Activated CD8-positive, alpha-beta T cell treated with anti-CD3 and anti-CD28 coated beads, Interleukin-2, amount 10 ng/mL, durations not matched to agents 7 days and 5 days (primary cell): ENCODE results near the gene FARP1. TPM values are rescaled to one million over a fixed set of nuclear protein-coding genes. Genes with fewer than 3 reads are reported as not detected.

Experiments
- ATAC-seq: fragments of 150-1000 bp; cut with Tn5 transposase; one replicate; pipeline ENCODE4 v1.10.0; 2021; ENCODE audit warnings: moderate library complexity
- CTCF ChIA-PET: fragments of 350-600 bp; sonication (Branson Sonifier 250); formaldehyde crosslinking; loops from one replicate; lab custom pipeline; 2021; ENCODE audit warnings: antibody characterized with exemption; lab: Charles Lee
- POLR2A ChIA-PET: fragments of 350-600 bp; sonication (Branson Sonifier 250); formaldehyde crosslinking; loops from one replicate; lab custom pipeline; 2021; ENCODE audit warnings: antibody characterized with exemption; lab: Charles Lee
- DNase-seq: peaks from one replicate; pipeline ENCODE4 v3.0.0-alpha.2; 2020
- H3K27ac Mint-ChIP-seq: one replicate; pipeline ENCODE4 v1.8.0; 2021; ENCODE audit warnings: mild to moderate bottlenecking, mixed read lengths
- H3K27me3 Mint-ChIP-seq: one replicate; pipeline ENCODE4 v1.8.0; 2021; ENCODE audit warnings: low read depth, mixed read lengths
- H3K36me3 Mint-ChIP-seq: one replicate; pipeline ENCODE4 v1.8.0; 2021; ENCODE audit warnings: low read depth, mixed read lengths
- H3K4me1 Mint-ChIP-seq: one replicate; pipeline ENCODE4 v1.8.0; 2021; ENCODE audit warnings: low read depth, mixed read lengths
- H3K4me3 Mint-ChIP-seq: one replicate; pipeline ENCODE4 v1.8.0; 2021; ENCODE audit warnings: mild to moderate bottlenecking, mixed read lengths
- H3K9me3 Mint-ChIP-seq: one replicate; pipeline ENCODE4 v1.8.0; 2022; ENCODE audit warnings: mixed read lengths; ENCODE audit not compliant: insufficient read depth
- total RNA-seq, 2 experiments: library from RNA; stranded (reverse); gene quantifications; one replicate each; pipeline ENCODE4 v1.2.3, GENCODE V29; 2021

FARP1 gene
- total RNA-seq, 2 experiments from 2014 or later: 1.1 to 1.2 TPM

DNA sequence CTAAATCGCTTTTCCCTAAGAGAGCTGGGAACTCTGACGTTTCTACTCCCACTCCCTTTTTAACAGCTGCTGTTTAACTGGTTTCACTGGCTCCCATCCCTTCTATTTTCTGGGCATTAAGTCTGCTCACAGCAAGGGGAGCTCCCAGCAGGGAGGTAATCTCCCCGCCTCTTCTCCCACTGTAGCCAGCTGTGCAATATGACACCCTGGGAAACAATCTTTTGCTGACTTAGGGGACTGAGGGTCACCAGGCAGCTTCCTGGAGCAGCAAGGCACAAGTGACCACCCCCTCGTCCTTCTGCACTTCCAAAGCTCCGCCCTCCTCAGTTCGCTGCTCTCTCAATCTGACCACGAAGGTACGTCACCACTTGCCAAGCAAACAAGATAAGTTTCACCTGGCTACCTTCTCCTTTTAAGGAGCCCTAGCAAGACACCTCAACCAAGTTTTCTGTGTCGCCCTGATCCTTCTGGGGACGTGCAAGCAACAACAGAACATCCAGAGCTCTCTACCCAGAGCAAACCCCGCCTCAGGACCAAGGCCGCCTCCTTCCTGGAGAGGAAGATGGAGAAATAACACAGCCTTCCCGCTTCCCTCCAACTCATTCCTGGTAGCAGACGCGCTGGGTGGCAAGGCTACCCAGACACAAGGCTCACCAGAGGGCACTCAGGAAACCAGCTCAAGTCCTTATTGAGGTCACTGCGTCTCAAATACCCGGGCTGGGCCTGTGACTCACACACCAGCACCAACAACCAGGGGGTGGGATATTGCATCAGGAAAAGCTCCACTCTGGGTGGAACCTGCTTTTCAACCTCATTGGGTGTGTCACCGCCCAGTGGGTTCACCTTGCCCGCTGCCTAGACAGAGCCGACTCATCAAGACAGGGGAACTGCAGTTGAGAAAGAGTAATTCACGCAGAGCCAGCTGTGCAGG lies 341.7 kb downstream of the FARP1 start:
- Mint-ChIP-seq H3K4me3 (no peak overlapping the region), H3K27ac (peak overlapping the region; percentile 23), H3K27me3 (no peaks in the 10 kb centered on the region), H3K36me3 (peaks cover 15% of the 10 kb centered on the region), H3K9me3 (no peaks in the 10 kb centered on the region), H3K4me1 (peaks cover 70% of the 10 kb centered on the region)
- ChIA-PET POLR2A (interaction anchor here (1.5 kb wide), 1 partner anchor 8 kb away, joined by 3 read pairs; no protein-coding TSS in a partner anchor), CTCF (interaction anchor here (1.1 to 2.2 kb wide), 3 partner anchors 20 to 169 kb away, joined by 3 to 13 read pairs (median 6); no protein-coding TSS in a partner anchor)
- DNase-seq (peak; percentile 49), ATAC-seq (peak; percentile 46)

GRCh38 chr13:98485561-98485960 lies 342.7 kb downstream of the FARP1 start:
- H3K27ac Mint-ChIP-seq: no peak overlapping the region
- H3K27me3 Mint-ChIP-seq: no peaks in the 10 kb centered on the region
- CTCF ChIA-PET: interaction anchor here (1.1 to 2.2 kb wide), 4 partner anchors 19 to 168 kb away, joined by 3 to 13 read pairs (median 6); no protein-coding TSS in a partner anchor
- H3K9me3 Mint-ChIP-seq: no peaks in the 10 kb centered on the region
- H3K36me3 Mint-ChIP-seq: peaks cover 13% of the 10 kb centered on the region
- H3K4me3 Mint-ChIP-seq: no peak overlapping the region
- peaks cover 72% of the 10 kb centered on the region for H3K4me1 Mint-ChIP-seq
- DNase-seq (no peak), ATAC-seq (no peak)
- POLR2A ChIA-PET: interaction anchor here (1.5 kb wide), 1 partner anchor 9 kb away, joined by 3 read pairs; no protein-coding TSS in a partner anchor

GRCh38 chr13:98486412-98486811 lies 343.5 kb downstream of the FARP1 start:
- Mint-ChIP-seq H3K27ac (no peak overlapping the region), H3K4me3 (no peak overlapping the region), H3K4me1 (peaks cover 67% of the 10 kb centered on the region)

DNA sequence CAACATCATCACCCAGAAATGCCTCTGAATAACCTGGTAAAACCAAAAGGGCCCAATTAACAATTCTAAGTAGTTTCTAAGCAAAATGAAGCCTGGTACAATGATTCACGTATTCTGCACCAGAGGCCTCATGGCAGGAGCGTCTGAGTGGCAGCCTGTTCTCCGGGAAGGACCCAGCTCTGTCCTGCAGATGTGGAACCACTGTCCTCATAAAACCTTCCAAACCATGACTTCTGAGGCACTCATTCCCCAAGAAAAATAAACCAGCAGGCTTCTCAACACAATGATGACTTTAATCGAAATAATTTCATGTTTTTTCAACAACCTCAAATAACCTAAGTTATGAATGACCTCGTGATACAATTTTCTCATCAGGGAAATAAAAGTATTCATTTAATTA lies 344.1 kb downstream of the FARP1 start:
- Mint-ChIP-seq H3K27me3 (no peaks in the 10 kb centered on the region), H3K36me3 (peaks cover 5% of the 10 kb centered on the region), H3K27ac (no peak overlapping the region), H3K9me3 (no peaks in the 10 kb centered on the region), H3K4me3 (no peak overlapping the region), H3K4me1 (peaks cover 63% of the 10 kb centered on the region)
- ATAC-seq (no peak), DNase-seq (no peak)
- CTCF ChIA-PET: interaction anchor here (0.8 to 2.2 kb wide), 4 partner anchors 24 to 166 kb away, joined by 3 to 13 read pairs (median 4); no protein-coding TSS in a partner anchor
- POLR2A ChIA-PET: no interaction called here

More at GRCh38 chr13:98486412-98486811, 343.5 kb downstream of the FARP1 start:
- Mint-ChIP-seq H3K27me3 (no peaks in the 10 kb centered on the region), H3K36me3 (peaks cover 8% of the 10 kb centered on the region), H3K9me3 (no peaks in the 10 kb centered on the region)
- ChIA-PET POLR2A (no interaction called here), CTCF (interaction anchor here (0.8 to 2.2 kb wide), 4 partner anchors 24 to 167 kb away, joined by 3 to 13 read pairs (median 4); no protein-coding TSS in a partner anchor)
- DNase-seq (no peak), ATAC-seq (no peak)

GRCh38 chr13:98487522-98487921 lies 344.6 kb downstream of the FARP1 start:
- H3K27me3 Mint-ChIP-seq: no peaks in the 10 kb centered on the region
- H3K9me3 Mint-ChIP-seq: no peaks in the 10 kb centered on the region
- ATAC-seq (no peak), DNase-seq (no peak)
- no peak overlapping the region for H3K27ac Mint-ChIP-seq
- no peak overlapping the region for H3K4me3 Mint-ChIP-seq
- ChIA-PET CTCF (interaction anchor here (1.1 to 2.1 kb wide), 3 partner anchors 21 to 42 kb away, joined by 3 to 5 read pairs (median 4); no protein-coding TSS in a partner anchor), POLR2A (no interaction called here)
- H3K4me1 Mint-ChIP-seq: peaks cover 63% of the 10 kb centered on the region
- peaks cover 5% of the 10 kb centered on the region for H3K36me3 Mint-ChIP-seq

DNA sequence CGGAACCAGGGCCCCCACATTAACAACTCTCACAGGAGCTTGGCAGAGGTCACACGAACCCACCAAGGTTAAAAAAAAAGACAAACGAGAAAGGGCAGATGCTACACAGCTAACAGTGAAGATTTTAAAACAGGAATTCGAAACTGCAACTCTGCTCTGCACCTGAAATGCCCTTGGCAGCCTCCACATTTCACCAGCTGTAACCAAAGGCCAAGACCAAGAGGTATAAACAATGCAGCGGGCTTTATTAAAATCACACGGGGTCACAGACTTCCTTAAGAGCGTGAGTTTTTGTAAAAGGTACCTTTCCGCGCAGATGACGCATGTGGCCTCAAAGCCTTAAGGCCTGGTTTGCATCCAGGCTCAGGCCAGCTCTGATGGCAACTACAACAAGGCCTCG lies 345.8 kb downstream of the FARP1 start:
- H3K27ac Mint-ChIP-seq: no peak overlapping the region
- POLR2A ChIA-PET: no interaction called here

GRCh38 chr13:98489446-98490194 lies 346.7 kb downstream of the FARP1 start:
- DNase-seq (no peak), ATAC-seq (peak; percentile 27)
- ChIA-PET POLR2A (no interaction called here), CTCF (interaction anchor here (1.0 kb wide), 1 partner anchor 44 kb away, joined by 4 read pairs; no protein-coding TSS in a partner anchor)
- Mint-ChIP-seq H3K9me3 (no peaks in the 10 kb centered on the region), H3K4me3 (no peak overlapping the region), H3K36me3 (peaks cover 5% of the 10 kb centered on the region), H3K27me3 (no peaks in the 10 kb centered on the region), H3K4me1 (peaks cover 45% of the 10 kb centered on the region), H3K27ac (no peak overlapping the region)

More for the DNA sequence above, 345.8 kb downstream of the FARP1 start:
- CTCF ChIA-PET: interaction anchor here (0.7 to 1.3 kb wide), 4 partner anchors 17 to 164 kb away, joined by 3 to 4 read pairs (median 4); no protein-coding TSS in a partner anchor
- DNase-seq: no peak
- H3K36me3 Mint-ChIP-seq: peaks cover 5% of the 10 kb centered on the region
- no peak for ATAC-seq
- no peak overlapping the region for H3K4me3 Mint-ChIP-seq
- H3K9me3 Mint-ChIP-seq: no peaks in the 10 kb centered on the region
- H3K4me1 Mint-ChIP-seq: peaks cover 54% of the 10 kb centered on the region
- no peaks in the 10 kb centered on the region for H3K27me3 Mint-ChIP-seq

DNA sequence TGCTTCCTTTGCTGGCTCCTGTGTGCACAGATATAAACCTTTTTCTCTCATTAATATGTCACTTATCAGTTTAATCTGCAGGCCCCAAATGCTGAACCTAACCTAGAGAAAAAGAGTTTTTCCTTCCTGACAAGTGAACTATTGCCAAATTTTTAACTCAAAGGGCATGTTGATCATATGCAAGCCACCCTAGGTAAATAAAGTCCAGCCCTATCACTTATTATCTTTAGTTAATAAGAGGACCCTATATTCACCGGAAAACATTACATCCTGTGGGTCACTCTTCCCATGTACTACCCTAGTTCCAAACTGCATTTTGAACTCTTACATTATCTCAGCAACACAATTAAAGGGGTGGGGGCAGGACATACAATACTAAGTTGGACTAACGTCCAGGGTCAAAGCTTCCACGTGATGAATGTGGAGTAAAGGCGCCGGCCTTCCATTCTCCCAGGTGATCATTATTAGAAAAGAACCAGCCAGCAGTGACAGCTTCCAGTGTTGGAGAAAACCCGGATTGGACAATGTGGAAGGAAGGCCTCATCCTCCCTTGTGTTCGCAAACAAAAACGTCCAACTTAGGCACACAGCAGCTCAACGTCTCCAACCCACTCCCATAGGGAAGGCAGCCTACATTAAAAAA lies 347.4 kb downstream of the FARP1 start:
- no peak overlapping the region for H3K4me3 Mint-ChIP-seq

DNA sequence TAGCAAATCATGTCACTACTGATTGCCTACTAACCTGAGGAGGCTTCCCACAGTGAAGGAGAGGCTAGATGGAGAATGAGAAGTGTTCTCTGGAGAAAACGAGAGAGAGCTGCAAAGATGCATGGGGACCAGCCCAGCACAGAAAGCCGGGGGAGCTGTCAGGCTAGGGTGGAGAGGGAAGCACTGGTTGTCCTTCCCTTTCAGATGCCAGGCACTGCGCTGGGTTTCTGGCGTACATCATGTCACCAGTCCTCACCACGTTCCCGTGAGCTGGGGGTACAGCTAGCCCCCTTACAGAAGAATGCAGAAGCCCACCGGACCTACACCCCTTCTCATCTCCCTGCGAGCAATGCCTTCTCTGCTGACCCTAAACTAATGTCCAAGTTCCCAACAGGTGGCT lies 348.0 kb downstream of the FARP1 start:
- H3K36me3 Mint-ChIP-seq: peaks cover 5% of the 10 kb centered on the region
- ChIA-PET CTCF (no interaction called here), POLR2A (no interaction called here)
- DNase-seq: no peak
- H3K4me1 Mint-ChIP-seq: peaks cover 33% of the 10 kb centered on the region
- no peak for ATAC-seq
- H3K27ac Mint-ChIP-seq: no peak overlapping the region
- no peak overlapping the region for H3K4me3 Mint-ChIP-seq
- no peaks in the 10 kb centered on the region for H3K9me3 Mint-ChIP-seq
- H3K27me3 Mint-ChIP-seq: no peaks in the 10 kb centered on the region

More for the DNA sequence above, 347.4 kb downstream of the FARP1 start:
- H3K27ac Mint-ChIP-seq: no peak overlapping the region
- peaks cover 5% of the 10 kb centered on the region for H3K36me3 Mint-ChIP-seq
- no peaks in the 10 kb centered on the region for H3K9me3 Mint-ChIP-seq
- ATAC-seq (no peak), DNase-seq (no peak)
- peaks cover 38% of the 10 kb centered on the region for H3K4me1 Mint-ChIP-seq
- H3K27me3 Mint-ChIP-seq: no peaks in the 10 kb centered on the region
- CTCF ChIA-PET: no interaction called here
- POLR2A ChIA-PET: no interaction called here

DNA sequence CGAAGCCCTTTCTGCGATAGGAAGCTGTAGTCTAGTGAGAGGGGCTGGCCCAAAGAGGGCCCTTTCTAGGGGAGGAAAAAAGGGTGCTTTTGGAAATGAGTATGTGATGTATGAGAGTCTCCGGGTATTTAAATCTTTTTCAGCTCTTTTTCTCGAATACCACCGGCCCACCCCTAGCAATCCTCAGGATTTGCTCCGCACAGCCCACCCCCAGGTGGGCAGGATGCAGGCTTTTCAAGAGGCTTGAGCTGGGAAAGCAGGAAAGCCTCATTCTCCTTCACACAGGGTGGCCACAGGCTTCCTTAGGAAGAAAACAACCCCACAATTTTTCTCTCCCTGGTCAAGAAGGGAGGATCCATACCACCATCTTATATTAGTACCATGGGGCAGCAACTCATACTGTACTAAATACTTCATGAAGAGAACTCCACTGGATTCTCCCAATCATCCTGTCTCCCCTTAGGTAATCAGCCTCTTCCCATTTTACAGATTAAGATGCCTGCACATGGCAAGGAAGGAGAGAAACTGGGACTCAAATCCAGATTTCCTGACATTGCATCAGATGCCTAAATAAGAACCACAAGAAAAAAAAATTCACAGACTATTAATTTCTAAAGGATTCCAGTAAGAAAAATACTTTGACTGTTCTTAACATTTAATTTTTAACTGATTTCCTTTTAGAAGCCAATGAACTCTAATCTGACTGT lies 349.6 kb downstream of the FARP1 start:
- ATAC-seq (no peak), DNase-seq (no peak)
- Mint-ChIP-seq H3K4me3 (no peak overlapping the region), H3K27me3 (no peaks in the 10 kb centered on the region), H3K27ac (no peak overlapping the region), H3K36me3 (peaks cover 6% of the 10 kb centered on the region), H3K9me3 (no peaks in the 10 kb centered on the region), H3K4me1 (peaks cover 32% of the 10 kb centered on the region)
- POLR2A ChIA-PET: no interaction called here
- CTCF ChIA-PET: no interaction called here
